ENCODE results near the gene SLC35D2. TPM values are rescaled to one million over a fixed set of nuclear protein-coding genes. Genes with fewer than 3 reads are reported as not detected.

SLC35D2 gene
- polyA plus RNA-seq, 1 donor = 70.5 TPM

DNA sequence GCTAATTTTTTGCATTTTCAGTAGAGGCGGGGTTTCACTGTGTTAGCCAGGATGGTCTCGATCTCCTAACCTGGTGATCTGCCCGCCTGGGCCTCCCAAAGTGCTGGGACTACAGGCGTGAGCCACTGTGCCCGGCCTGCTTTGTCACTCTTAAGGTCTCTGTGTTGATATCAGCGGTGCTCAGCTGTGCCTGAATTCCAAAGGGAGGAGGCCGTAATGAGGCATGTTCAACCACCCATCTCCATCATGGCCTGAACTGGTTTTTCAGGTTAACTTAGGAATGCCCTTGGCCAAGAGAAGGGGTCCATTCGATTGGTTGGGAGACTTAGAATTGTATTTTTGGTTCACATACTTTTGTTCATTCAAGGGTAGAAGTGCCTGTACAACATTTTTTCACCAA, 103.6 kb downstream of the SLC35D2 start:
- Histone ChIP-seq H3K27me3 (ENCODE audit: control insufficient read depth, insufficient read depth, low read length) (no peaks in the 10 kb centered on the region), H3K4me1 (ENCODE audit: control insufficient read depth, insufficient read depth, low read length) (no peaks in the 10 kb centered on the region), H3K4me3 (ENCODE audit: low read length) (no peak overlapping the region), H3K27ac (ENCODE audit: low read length) (no peak overlapping the region), H3K36me3 (ENCODE audit: control insufficient read depth, insufficient read depth, low read length) (no peaks in the 10 kb centered on the region), H3K9me3 (ENCODE audit: control insufficient read depth, low read depth, low read length) (peaks cover 9% of the 10 kb centered on the region)
- no CpG with 5 or more reads among the region's 8 CpGs for WGBS (ENCODE audit: insufficient coverage, low lambda C conversion rate)
- no peak for DNase-seq

DNA sequence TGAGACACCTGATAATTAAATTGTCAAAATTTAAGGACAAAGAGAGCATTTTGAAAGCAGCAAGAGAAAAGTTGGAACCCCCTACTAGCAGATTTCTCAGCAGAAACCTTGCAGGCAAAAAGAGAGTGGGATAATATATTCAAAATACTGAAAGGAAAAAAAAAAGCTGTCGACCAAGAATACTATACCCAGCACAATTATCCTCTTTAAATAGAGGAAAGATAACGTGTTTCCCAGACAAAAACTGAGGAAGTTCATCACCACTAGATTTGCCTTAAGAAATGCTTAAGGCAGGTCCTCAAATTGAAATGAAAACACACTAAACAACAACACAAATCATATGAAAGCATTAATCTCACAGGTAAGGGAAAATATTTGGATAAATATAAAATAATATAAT, 108.6 kb downstream of the SLC35D2 start:
- no peak overlapping the region for H3K4me3 ChIP-seq (ENCODE audit: low read length)
- WGBS (ENCODE audit: insufficient coverage, low lambda C conversion rate) = no CpG with 5 or more reads among the region's 2 CpGs

More for the DNA sequence above, 108.6 kb downstream of the SLC35D2 start:
- H3K36me3 ChIP-seq (ENCODE audit: control insufficient read depth, insufficient read depth, low read length) = no peaks in the 10 kb centered on the region
- no peak overlapping the region for H3K27ac ChIP-seq (ENCODE audit: low read length)
- no peak for DNase-seq
- H3K4me1 ChIP-seq (ENCODE audit: control insufficient read depth, insufficient read depth, low read length) = no peaks in the 10 kb centered on the region
- no peaks in the 10 kb centered on the region for H3K27me3 ChIP-seq (ENCODE audit: control insufficient read depth, insufficient read depth, low read length)
- peaks cover 11% of the 10 kb centered on the region for H3K9me3 ChIP-seq (ENCODE audit: control insufficient read depth, low read depth, low read length)

Other genes with a start within 250 kb of the SLC35D2 start
- gene HSD17B3, start 81.5 kb downstream of the SLC35D2 start, polyA plus RNA-seq = 1.9 TPM
- 8.2 TPM for gene ZNF367, start 34.7 kb upstream of the SLC35D2 start, polyA plus RNA-seq
- 6.3 TPM for gene HABP4, start 66.5 kb upstream of the SLC35D2 start, polyA plus RNA-seq
- gene CDC14B, start 236.1 kb upstream of the SLC35D2 start, polyA plus RNA-seq = 18.7 TPM

All from large intestine (tissue), 3 donors.